Epithelial cell of proximal tubule (primary cell): ENCODE measurements around the gene CSTPP1. TPM values are rescaled to one million over a fixed set of nuclear protein-coding genes. Genes with fewer than 3 reads are reported as not detected.

Experiments used
- DNase-seq: peaks from one replicate; pipeline ENCODE4 v3.0.0-alpha.2; 2011; ENCODE audit warnings: low read depth
- H3K4me3 ChIP-seq: 2 replicates; pipeline ENCODE4 v1.5.1; 2011; ENCODE audit warnings: low read depth, mild to moderate bottlenecking, low read length
- CTCF ChIP-seq: conservative IDR thresholded peaks from 2 replicates; pipeline ENCODE4 v1.5.1; 2012; ENCODE audit warnings: low read depth, mild to moderate bottlenecking, low read length
- total RNA-seq: library from RNA; depleted of rRNA; stranded (reverse); fragments of >200 nt; gene quantifications from 2 replicates; pipeline ENCODE4 v1.2.3, GENCODE V29; 2015

Gene CSTPP1
- total RNA-seq, 1 donor from 2014 or later, result 39.8 TPM

- H3K4me3 ChIP-seq, result no peak overlapping the region
- DNase-seq, result peak; percentile 9
- TF ChIP-seq CTCF, result peak; percentile 99
Measured at GRCh38 chr11:47152953-47153950, 216.7 kb downstream of the CSTPP1 start.

- no peak for TF ChIP-seq CTCF
Measured at GRCh38 chr11:47154616-47155570, 218.3 kb downstream of the CSTPP1 start.

GRCh38 chr11:47155879-47156278, 219.3 kb downstream of the CSTPP1 start:
- no peak for TF ChIP-seq CTCF
- DNase-seq, result no peak
- no peak overlapping the region for H3K4me3 ChIP-seq

More at GRCh38 chr11:47154616-47155570, 218.3 kb downstream of the CSTPP1 start:
- H3K4me3 ChIP-seq, result no peak overlapping the region
- no peak for DNase-seq

- no peak for TF ChIP-seq CTCF
Measured at GRCh38 chr11:47156333-47156732, 219.8 kb downstream of the CSTPP1 start.

GRCh38 chr11:47156951-47157350, 220.4 kb downstream of the CSTPP1 start:
- H3K4me3 ChIP-seq, result no peak overlapping the region
- no peak for TF ChIP-seq CTCF
- no peak for DNase-seq

More at GRCh38 chr11:47156333-47156732, 219.8 kb downstream of the CSTPP1 start:
- no peak overlapping the region for H3K4me3 ChIP-seq
- no peak for DNase-seq

- TF ChIP-seq CTCF, result no peak
- DNase-seq, result no peak
- H3K4me3 ChIP-seq, result no peak overlapping the region
Measured at GRCh38 chr11:47157805-47158204, 221.2 kb downstream of the CSTPP1 start.
